HEK293 (cell line): ENCODE measurements around the gene CTF1.

ENCODE experiments used
- BCL11B ChIP-seq: fragments of 450-650 bp; formaldehyde crosslinking; IDR thresholded peaks from 2 replicates; pipeline ENCODE4 v1.5.1; 2016; ENCODE audit warnings: low read depth, missing biosample characterization, missing genetic modification characterization
- IKZF3 ChIP-seq: fragments of 450-650 bp; IDR thresholded peaks from 2 replicates; pipeline ENCODE4 v1.5.0; 2018; ENCODE audit warnings: missing biosample characterization, mild to moderate bottlenecking, missing genetic modification characterization, moderate library complexity
- ZBTB17 ChIP-seq: fragments of 450-650 bp; formaldehyde crosslinking; IDR thresholded peaks from 2 replicates; pipeline ENCODE4 v1.5.1; 2016; ENCODE audit warnings: missing biosample characterization, missing genetic modification characterization
- ZFHX2 ChIP-seq: fragments of 450-650 bp; formaldehyde crosslinking; conservative IDR thresholded peaks from 2 replicates; pipeline ENCODE4 v1.5.1; 2016; ENCODE audit warnings: missing biosample characterization, missing genetic modification characterization
- ZFP37 ChIP-seq: fragments of 450-650 bp; formaldehyde crosslinking; IDR thresholded peaks from 2 replicates; pipeline ENCODE4 v1.5.1; 2016; ENCODE audit warnings: missing biosample characterization, missing genetic modification characterization
- ZNF10 ChIP-seq: fragments of 450-650 bp; formaldehyde crosslinking; IDR thresholded peaks from 2 replicates; pipeline ENCODE4 v1.5.1; 2017; ENCODE audit warnings: missing biosample characterization, missing genetic modification characterization
- ZNF16 ChIP-seq: fragments of 450-650 bp; formaldehyde crosslinking; IDR thresholded peaks from 2 replicates; pipeline ENCODE4 v1.5.1; 2016; ENCODE audit warnings: low read depth, missing biosample characterization, missing genetic modification characterization
- ZNF211 ChIP-seq: fragments of 450-650 bp; formaldehyde crosslinking; IDR thresholded peaks from 2 replicates; pipeline ENCODE4 v1.5.1; 2016; ENCODE audit warnings: low read depth, missing biosample characterization, missing genetic modification characterization
- ZNF223 ChIP-seq: fragments of 450-650 bp; formaldehyde crosslinking; IDR thresholded peaks from 2 replicates; pipeline ENCODE4 v1.5.1; 2016; ENCODE audit warnings: missing biosample characterization, missing genetic modification characterization
- ZNF341 ChIP-seq: fragments of 450-650 bp; formaldehyde crosslinking; IDR thresholded peaks from 2 replicates; pipeline ENCODE4; 2016; ENCODE audit warnings: low read depth, missing biosample characterization, missing genetic modification characterization
- ZNF610 ChIP-seq: fragments of 450-650 bp; formaldehyde crosslinking; IDR thresholded peaks from 2 replicates; pipeline ENCODE4 v1.5.1; 2016; ENCODE audit warnings: missing biosample characterization, missing genetic modification characterization, borderline replicate concordance
- ZNF623 ChIP-seq: fragments of 450-650 bp; formaldehyde crosslinking; IDR thresholded peaks from 2 replicates; pipeline ENCODE4 v1.5.1; 2016; ENCODE audit warnings: missing biosample characterization, missing genetic modification characterization
- ZNF76 ChIP-seq: fragments of 450-650 bp; formaldehyde crosslinking; IDR thresholded peaks from 2 replicates; pipeline ENCODE4; 2016; ENCODE audit warnings: low read depth, missing biosample characterization, missing genetic modification characterization, borderline replicate concordance
- ZNF768 ChIP-seq: fragments of 450-650 bp; formaldehyde crosslinking; IDR thresholded peaks from 2 replicates; pipeline ENCODE4 v1.5.1; 2018; ENCODE audit warnings: missing biosample characterization, mild to moderate bottlenecking, missing genetic modification characterization
- TF ChIP-seq, protein P1 (sequence below): fragments of 450-650 bp; formaldehyde crosslinking; IDR thresholded peaks from 2 replicates; pipeline ENCODE4 v1.5.1; 2017; ENCODE audit warnings: missing biosample characterization, mild to moderate bottlenecking, missing genetic modification characterization, moderate library complexity
- TF ChIP-seq, protein P2 (sequence below): fragments of 450-650 bp; formaldehyde crosslinking; IDR thresholded peaks from 2 replicates; pipeline ENCODE4 v1.5.1; 2017; ENCODE audit warnings: missing biosample characterization, missing genetic modification characterization
- TF ChIP-seq, protein P3 (sequence below): fragments of 450-650 bp; formaldehyde crosslinking; IDR thresholded peaks from 2 replicates; pipeline ENCODE4 v1.5.1; 2016; ENCODE audit warnings: missing biosample characterization, missing genetic modification characterization
- TF ChIP-seq, protein P4 (sequence below): fragments of 450-650 bp; formaldehyde crosslinking; IDR thresholded peaks from 2 replicates; pipeline ENCODE4 v1.5.1; 2016; ENCODE audit warnings: missing biosample characterization, missing genetic modification characterization, borderline replicate concordance
- TF ChIP-seq, protein P5 (sequence below): fragments of 450-650 bp; formaldehyde crosslinking; IDR thresholded peaks from 2 replicates; pipeline ENCODE4 v1.5.1; 2017; ENCODE audit warnings: missing biosample characterization, missing genetic modification characterization
- TF ChIP-seq, protein P6 (sequence below): fragments of 450-650 bp; formaldehyde crosslinking; conservative IDR thresholded peaks from 2 replicates; pipeline ENCODE4 v1.5.1; 2016; ENCODE audit warnings: low read depth, missing biosample characterization, missing genetic modification characterization
- TF ChIP-seq, protein P7 (sequence below): fragments of 450-650 bp; formaldehyde crosslinking; IDR thresholded peaks from 2 replicates; pipeline ENCODE4 v1.5.1; 2016; ENCODE audit warnings: missing biosample characterization, missing genetic modification characterization

CTF1 gene

DNA sequence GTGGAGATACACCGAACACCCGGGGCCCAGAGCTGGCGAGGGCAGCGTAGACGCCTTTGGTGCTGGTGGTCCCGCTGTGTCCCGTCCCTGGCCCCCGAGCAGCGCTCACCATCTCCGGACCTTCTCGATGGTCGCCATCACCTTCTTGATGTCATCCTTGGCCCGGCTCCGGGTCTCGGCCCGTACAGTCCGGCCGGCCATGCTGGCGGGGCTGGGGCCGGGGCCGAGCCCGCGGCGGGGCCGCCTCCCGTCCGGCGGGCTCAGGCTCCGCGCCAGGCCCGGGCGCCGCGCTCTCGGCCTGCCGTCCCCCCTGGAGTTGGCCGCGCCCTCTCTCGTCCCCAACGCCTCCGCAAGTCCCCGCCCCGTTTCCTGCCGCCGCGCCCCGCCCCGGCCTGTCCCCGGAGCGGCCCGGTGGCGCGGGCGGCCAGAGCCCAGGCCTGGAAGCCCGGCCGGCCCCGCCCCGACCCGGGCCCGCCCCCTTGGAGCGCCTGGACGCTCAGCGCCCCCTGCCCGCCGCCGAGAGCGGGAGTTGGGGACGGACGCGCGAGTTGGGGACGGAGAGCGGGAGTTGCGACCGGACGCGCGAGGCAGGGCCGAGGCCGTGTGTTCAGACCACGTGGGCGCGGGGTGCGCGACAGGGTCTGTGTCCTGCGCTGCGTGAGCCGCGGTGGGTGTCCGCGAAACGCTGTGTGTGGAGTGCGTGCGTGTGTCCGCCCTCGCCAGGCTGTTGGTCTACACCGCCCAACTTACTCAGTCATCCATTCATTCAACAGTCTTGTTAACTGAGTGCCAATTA is 2.5 kb upstream of the CTF1 start, which contains the start of gene BCL7C (continued):
- TF ChIP-seq, protein P1, sequence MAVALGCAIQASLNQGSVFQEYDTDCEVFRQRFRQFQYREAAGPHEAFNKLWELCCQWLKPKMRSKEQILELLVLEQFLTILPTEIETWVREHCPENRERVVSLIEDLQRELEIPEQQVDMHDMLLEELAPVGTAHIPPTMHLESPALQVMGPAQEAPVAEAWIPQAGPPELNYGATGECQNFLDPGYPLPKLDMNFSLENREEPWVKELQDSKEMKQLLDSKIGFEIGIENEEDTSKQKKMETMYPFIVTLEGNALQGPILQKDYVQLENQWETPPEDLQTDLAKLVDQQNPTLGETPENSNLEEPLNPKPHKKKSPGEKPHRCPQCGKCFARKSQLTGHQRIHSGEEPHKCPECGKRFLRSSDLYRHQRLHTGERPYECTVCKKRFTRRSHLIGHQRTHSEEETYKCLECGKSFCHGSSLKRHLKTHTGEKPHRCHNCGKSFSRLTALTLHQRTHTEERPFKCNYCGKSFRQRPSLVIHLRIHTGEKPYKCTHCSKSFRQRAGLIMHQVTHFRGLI (tag by site-specific recombination), result peak; percentile 81
- TF ChIP-seq ZNF211 (no peak), BCL11B (tag by site-specific recombination) (no peak), IKZF3 (no peak), ZNF768 (tag by site-specific recombination) (no peak; the same call in 1 of the 2 replicates), ZNF341 (tag by site-specific recombination) (peak; percentile 67), ZFHX2 (tag by site-specific recombination) (peak; percentile 90), ZNF623 (tag by site-specific recombination) (no peak), ZNF610 (peak; percentile 66; the same call in 1 of the 2 replicates), ZFP37 (tag by site-specific recombination) (no peak), ZNF76 (tag by site-specific recombination) (peak; percentile 59; the same call in 1 of the 2 replicates), ZNF16 (no peak), ZNF223 (tag by site-specific recombination) (no peak), ZBTB17 (peak; percentile 92), ZNF10 (tag by site-specific recombination) (peak; percentile 39; the same call in 1 of the 2 replicates)
- TF ChIP-seq, protein P2, sequence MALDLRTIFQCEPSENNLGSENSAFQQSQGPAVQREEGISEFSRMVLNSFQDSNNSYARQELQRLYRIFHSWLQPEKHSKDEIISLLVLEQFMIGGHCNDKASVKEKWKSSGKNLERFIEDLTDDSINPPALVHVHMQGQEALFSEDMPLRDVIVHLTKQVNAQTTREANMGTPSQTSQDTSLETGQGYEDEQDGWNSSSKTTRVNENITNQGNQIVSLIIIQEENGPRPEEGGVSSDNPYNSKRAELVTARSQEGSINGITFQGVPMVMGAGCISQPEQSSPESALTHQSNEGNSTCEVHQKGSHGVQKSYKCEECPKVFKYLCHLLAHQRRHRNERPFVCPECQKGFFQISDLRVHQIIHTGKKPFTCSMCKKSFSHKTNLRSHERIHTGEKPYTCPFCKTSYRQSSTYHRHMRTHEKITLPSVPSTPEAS (tag by site-specific recombination), result 0 out of 2 replicates have a peak, but pooled peaks have one; percentile 15
- TF ChIP-seq, protein P3, sequence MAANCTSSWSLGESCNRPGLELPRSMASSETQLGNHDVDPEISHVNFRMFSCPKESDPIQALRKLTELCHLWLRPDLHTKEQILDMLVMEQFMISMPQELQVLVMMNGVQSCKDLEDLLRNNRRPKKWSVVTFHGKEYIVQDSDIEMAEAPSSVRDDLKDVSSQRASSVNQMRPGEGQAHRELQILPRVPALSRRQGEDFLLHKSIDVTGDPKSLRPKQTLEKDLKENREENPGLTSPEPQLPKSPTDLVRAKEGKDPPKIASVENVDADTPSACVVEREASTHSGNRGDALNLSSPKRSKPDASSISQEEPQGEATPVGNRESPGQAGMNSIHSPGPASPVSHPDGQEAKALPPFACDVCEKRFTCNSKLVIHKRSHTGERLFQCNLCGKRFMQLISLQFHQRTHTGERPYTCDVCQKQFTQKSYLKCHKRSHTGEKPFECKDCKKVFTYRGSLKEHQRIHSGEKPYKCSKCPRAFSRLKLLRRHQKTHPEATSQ (tag by site-specific recombination), result peak; percentile 87
- TF ChIP-seq, protein P4, sequence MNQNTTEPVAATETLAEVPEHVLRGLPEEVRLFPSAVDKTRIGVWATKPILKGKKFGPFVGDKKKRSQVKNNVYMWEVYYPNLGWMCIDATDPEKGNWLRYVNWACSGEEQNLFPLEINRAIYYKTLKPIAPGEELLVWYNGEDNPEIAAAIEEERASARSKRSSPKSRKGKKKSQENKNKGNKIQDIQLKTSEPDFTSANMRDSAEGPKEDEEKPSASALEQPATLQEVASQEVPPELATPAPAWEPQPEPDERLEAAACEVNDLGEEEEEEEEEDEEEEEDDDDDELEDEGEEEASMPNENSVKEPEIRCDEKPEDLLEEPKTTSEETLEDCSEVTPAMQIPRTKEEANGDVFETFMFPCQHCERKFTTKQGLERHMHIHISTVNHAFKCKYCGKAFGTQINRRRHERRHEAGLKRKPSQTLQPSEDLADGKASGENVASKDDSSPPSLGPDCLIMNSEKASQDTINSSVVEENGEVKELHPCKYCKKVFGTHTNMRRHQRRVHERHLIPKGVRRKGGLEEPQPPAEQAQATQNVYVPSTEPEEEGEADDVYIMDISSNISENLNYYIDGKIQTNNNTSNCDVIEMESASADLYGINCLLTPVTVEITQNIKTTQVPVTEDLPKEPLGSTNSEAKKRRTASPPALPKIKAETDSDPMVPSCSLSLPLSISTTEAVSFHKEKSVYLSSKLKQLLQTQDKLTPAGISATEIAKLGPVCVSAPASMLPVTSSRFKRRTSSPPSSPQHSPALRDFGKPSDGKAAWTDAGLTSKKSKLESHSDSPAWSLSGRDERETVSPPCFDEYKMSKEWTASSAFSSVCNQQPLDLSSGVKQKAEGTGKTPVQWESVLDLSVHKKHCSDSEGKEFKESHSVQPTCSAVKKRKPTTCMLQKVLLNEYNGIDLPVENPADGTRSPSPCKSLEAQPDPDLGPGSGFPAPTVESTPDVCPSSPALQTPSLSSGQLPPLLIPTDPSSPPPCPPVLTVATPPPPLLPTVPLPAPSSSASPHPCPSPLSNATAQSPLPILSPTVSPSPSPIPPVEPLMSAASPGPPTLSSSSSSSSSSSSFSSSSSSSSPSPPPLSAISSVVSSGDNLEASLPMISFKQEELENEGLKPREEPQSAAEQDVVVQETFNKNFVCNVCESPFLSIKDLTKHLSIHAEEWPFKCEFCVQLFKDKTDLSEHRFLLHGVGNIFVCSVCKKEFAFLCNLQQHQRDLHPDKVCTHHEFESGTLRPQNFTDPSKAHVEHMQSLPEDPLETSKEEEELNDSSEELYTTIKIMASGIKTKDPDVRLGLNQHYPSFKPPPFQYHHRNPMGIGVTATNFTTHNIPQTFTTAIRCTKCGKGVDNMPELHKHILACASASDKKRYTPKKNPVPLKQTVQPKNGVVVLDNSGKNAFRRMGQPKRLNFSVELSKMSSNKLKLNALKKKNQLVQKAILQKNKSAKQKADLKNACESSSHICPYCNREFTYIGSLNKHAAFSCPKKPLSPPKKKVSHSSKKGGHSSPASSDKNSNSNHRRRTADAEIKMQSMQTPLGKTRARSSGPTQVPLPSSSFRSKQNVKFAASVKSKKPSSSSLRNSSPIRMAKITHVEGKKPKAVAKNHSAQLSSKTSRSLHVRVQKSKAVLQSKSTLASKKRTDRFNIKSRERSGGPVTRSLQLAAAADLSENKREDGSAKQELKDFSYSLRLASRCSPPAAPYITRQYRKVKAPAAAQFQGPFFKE, result no peak
- TF ChIP-seq, protein P5, sequence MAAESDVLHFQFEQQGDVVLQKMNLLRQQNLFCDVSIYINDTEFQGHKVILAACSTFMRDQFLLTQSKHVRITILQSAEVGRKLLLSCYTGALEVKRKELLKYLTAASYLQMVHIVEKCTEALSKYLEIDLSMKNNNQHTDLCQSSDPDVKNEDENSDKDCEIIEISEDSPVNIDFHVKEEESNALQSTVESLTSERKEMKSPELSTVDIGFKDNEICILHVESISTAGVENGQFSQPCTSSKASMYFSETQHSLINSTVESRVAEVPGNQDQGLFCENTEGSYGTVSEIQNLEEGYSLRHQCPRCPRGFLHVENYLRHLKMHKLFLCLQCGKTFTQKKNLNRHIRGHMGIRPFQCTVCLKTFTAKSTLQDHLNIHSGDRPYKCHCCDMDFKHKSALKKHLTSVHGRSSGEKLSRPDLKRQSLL (tag by site-specific recombination), result no peak
- TF ChIP-seq, protein P6, sequence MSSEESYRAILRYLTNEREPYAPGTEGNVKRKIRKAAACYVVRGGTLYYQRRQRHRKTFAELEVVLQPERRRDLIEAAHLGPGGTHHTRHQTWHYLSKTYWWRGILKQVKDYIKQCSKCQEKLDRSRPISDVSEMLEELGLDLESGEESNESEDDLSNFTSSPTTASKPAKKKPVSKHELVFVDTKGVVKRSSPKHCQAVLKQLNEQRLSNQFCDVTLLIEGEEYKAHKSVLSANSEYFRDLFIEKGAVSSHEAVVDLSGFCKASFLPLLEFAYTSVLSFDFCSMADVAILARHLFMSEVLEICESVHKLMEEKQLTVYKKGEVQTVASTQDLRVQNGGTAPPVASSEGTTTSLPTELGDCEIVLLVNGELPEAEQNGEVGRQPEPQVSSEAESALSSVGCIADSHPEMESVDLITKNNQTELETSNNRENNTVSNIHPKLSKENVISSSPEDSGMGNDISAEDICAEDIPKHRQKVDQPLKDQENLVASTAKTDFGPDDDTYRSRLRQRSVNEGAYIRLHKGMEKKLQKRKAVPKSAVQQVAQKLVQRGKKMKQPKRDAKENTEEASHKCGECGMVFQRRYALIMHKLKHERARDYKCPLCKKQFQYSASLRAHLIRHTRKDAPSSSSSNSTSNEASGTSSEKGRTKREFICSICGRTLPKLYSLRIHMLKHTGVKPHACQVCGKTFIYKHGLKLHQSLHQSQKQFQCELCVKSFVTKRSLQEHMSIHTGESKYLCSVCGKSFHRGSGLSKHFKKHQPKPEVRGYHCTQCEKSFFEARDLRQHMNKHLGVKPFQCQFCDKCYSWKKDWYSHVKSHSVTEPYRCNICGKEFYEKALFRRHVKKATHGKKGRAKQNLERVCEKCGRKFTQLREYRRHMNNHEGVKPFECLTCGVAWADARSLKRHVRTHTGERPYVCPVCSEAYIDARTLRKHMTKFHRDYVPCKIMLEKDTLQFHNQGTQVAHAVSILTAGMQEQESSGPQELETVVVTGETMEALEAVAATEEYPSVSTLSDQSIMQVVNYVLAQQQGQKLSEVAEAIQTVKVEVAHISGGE (tag by site-specific recombination), result peak; percentile 45
- TF ChIP-seq, protein P7, sequence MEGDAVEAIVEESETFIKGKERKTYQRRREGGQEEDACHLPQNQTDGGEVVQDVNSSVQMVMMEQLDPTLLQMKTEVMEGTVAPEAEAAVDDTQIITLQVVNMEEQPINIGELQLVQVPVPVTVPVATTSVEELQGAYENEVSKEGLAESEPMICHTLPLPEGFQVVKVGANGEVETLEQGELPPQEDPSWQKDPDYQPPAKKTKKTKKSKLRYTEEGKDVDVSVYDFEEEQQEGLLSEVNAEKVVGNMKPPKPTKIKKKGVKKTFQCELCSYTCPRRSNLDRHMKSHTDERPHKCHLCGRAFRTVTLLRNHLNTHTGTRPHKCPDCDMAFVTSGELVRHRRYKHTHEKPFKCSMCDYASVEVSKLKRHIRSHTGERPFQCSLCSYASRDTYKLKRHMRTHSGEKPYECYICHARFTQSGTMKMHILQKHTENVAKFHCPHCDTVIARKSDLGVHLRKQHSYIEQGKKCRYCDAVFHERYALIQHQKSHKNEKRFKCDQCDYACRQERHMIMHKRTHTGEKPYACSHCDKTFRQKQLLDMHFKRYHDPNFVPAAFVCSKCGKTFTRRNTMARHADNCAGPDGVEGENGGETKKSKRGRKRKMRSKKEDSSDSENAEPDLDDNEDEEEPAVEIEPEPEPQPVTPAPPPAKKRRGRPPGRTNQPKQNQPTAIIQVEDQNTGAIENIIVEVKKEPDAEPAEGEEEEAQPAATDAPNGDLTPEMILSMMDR (tag by site-specific recombination), result peak; percentile 93
